Placental epithelial cell (primary cell): ENCODE measurements around the gene EIF3B. TPM values are rescaled to one million over a fixed set of nuclear protein-coding genes. Genes with fewer than 3 reads are reported as not detected.

Source experiments
- small RNA-seq: library from RNA; depleted of rRNA; stranded (forward); fragments of <200 nt; gene quantifications from one replicate; pipeline ENCODE3, GENCODE V24; 2012
- total RNA-seq: library from RNA; depleted of rRNA; stranded (reverse); fragments of >200 nt; gene quantifications from 2 replicates; pipeline ENCODE4 v1.2.3, GENCODE V29; 2012

Gene EIF3B
- 117 and 138 TPM in 2 replicates for total RNA-seq

DNA sequence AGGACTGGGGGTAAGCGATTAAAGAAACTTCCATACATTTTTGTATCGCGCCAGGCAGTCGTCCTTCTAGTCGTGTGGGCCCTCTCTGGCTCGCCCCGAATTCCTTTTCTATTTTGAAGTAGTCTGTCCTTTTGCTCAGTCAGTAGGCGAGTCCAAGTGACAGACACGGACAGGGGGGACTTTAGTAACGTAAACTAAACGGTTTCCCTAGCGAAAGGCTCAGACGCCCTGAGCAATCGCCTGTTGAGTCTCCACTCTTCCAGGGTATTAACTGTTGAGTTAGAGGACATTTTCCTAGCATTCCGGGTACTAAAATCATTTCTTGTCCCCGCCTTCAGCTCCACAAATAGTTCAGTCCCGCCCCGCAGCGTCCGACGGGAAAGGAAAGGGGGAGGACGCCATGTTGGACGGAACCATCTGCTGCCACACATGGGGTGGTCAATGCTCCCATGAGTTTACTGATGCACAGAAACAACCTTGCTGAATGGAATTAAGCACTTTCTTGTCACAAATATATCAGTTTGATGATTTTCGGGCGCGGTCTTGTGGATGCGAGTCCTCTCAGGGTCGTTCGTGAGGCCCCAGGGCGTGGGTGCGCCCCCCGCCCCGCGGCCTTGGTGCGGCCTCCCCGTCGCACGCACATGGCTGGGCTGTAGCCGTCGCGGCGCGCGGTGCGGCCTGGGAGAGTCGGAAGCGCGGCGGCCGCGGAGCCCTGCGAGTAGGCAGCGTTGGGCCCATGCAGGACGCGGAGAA, at the start of gene EIF3B:
Gene EIF3B (plus strand): TSS at position 642 of the 753 bp plus-strand sequence. CDS start 95 bp downstream, at position 737.

DNA sequence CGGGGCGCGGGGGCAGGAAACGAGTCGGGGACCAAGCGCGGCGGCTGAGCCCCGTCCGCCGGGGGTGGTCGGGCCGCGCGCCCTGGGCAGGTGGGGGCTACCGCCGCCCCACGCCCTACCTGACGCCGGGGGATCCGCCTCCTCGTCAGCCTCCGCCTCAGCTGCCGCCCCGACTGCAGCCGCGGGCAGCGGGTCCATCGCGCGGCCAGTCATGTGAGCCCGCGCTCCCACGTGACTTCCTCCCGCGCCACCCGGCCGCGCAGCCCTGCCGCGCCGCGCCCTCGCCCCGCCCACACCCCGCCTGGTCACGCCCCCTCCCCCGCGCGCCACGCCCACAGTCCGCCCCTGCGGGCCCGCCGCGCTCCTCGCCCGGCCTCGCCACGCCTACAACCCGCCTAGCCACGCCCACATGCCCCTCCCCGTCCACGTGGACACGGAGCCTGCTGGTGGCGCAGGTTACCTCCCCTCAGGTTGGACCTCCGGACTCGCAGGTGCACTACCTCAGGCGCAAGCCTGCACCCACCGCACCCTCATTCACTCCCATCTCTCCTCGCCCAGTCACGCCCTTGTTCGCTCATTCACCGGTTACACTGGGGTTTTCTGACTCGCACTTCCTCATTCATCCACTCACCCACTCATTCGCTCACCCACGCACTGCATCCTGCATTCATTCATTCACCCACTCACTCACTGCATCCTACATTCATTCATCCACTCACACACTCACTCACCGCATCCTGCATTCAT, 40.2 kb upstream of the EIF3B start, which contains the start of gene SNX8:
Gene SNX8 (minus strand): TSS at position 233 of the 747 bp plus-strand sequence. CDS start 20 bp downstream, at position 213.

DNA sequence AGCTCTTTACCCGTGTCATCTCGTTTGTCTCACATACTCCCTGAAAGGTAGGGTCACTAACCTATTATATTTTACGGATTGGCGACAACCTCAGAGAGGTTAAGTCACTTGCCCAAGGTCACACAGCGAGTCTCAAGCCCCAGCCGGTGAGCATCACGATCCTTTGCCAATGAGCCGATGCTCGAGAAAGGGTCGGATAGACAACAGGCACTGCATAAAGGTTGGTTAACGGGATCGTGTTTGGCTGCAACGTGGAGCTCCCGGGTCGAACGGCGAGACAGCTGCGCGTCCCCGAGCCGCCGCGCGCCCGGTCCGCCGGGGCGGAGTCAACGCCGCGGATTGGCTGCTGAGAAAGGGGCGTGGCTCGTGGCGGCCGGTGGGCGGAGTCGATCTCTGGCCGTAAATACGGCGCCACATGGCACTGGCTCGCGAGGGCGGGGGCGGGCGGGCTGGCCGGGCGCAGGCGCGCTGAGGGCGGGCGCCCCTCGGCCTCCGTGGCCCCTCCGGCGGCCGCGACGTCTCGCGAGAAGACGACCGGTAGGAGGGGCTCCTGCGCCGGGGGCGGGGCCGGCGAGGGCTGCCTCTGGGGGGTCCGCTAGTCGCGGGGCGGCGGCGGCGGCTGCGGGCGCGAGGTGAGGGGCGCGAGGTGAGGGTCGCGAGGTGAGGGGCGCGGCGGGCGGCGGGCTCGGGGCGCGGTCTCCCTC, 48.5 kb downstream of the EIF3B start, which contains the start of gene CHST12:
Gene CHST12 (plus strand): TSS at position 598 of the 704 bp plus-strand sequence. CDS start 29,029 bp downstream, outside the sequence.

Small RNAs within 50 kb of the gene (small RNA-seq; reads per million reads assigned to genes)
- gene AC004840.2: not detected

Other genes starting within 250 kb of the EIF3B start
- 29.4 and 44.6 TPM in 2 replicates for gene MAD1L1, start 121.9 kb upstream of the EIF3B start, total RNA-seq
- gene MRM2, start 112.6 kb upstream of the EIF3B start, total RNA-seq: 18.5 and 19.8 TPM in 2 replicates
- 7.1 and 26.9 TPM in 2 replicates for gene NUDT1, start 112.6 kb upstream of the EIF3B start, total RNA-seq
- gene SNX8, start 40.4 kb upstream of the EIF3B start, total RNA-seq: 12.5 and 14.9 TPM in 2 replicates
- gene CHST12, start 48.8 kb downstream of the EIF3B start, total RNA-seq: 3.5 and 7.3 TPM in 2 replicates
- gene GRIFIN, start 121.6 kb downstream of the EIF3B start, total RNA-seq: not detected in 2 replicates
- gene LFNG, start 164.9 kb downstream of the EIF3B start, total RNA-seq: 0.79 and 9.1 TPM in 2 replicates
- gene BRAT1, start 200.7 kb downstream of the EIF3B start, total RNA-seq: 25.9 and 36.9 TPM in 2 replicates
- 11.4 TPM in 2 replicates for gene IQCE, start 204.2 kb downstream of the EIF3B start, total RNA-seq